K562 (cell line): ENCODE data around the gene POLR3G. TPM values are rescaled to one million over a fixed set of nuclear protein-coding genes. Genes with fewer than 3 reads are reported as not detected.

ENCODE experiments used
- ATAC-seq: fragments of 200-7000 bp; cut with Tn5 transposase; 3 replicates; pipeline ENCODE4 v1.9.1; 2020; ENCODE audit warnings: moderate library complexity
- BruUV-seq: library from RNA; stranded (reverse); fragments of 400-500 nt; replicated peaks from 2 replicates; lab custom pipeline; 2021; lab: Mats Ljungman, UMichigan
- CTCF ChIA-PET: fragments of 300-600 bp; formaldehyde crosslinking; extraction: SDS; loops from one replicate; lab custom pipeline; 2021; ENCODE audit warnings: low intra/inter-chr PET ratio; lab: Yijun Ruan, JAX
- POLR2A ChIA-PET: fragments of 300-600, 350-650 bp; sonication (Branson Sonifier 250); formaldehyde crosslinking; extraction: SDS; loops from one replicate; lab custom pipeline; 2021; ENCODE audit warnings: antibody characterized with exemption, inconsistent platforms; lab: Yijun Ruan, JAX
- DNase-seq, 4 experiments: peaks; one replicate each; pipeline versions ENCODE4 v3.0.0 to v3.0.0-alpha.2; 2011 to 2018; ENCODE audit warnings: low spot score in 3 of 4, mixed read lengths in 3 of 4; ENCODE audit errors: extremely low read depth in 1 of 4
- FAIRE-seq: peaks from 2 replicates; lab custom pipeline; 2011; peaks lifted over from hg19 to GRCh38; lab: Jason Lieb, UNC
- H2AFZ ChIP-seq: 2 replicates; pipeline ENCODE4 v1.6.0; 2011; ENCODE audit warnings: low read depth, low read length, control low read depth, inconsistent platforms
- H3K27ac ChIP-seq: fragments of 200-600 bp; 3 replicates; pipeline ENCODE4 v1.8.0; 2011; ENCODE audit warnings: low read depth, mild to moderate bottlenecking, control low read depth, inconsistent platforms, low read length, moderate library complexity, mixed read lengths; ENCODE audit errors: extremely low read depth
- H3K27me3 ChIP-seq, 2 experiments: fragments of 300-600 bp in 1 of 2; 2 replicates in 1 of 2; 3 replicates in 1 of 2; pipeline versions ENCODE4 v1.6.0 to v1.8.0; 2011; ENCODE audit warnings: inconsistent platforms in 2 of 2, low read length in 2 of 2, mild to moderate bottlenecking in 1 of 2, mixed read lengths in 1 of 2, moderate library complexity in 1 of 2; ENCODE audit not compliant: control insufficient read depth in 2 of 2, insufficient read depth in 2 of 2
- H3K36me3 ChIP-seq: fragments of 300-600 bp; 3 replicates; pipeline ENCODE4 v1.8.0; 2011; ENCODE audit warnings: mild to moderate bottlenecking, low read length, inconsistent platforms; ENCODE audit not compliant: control insufficient read depth, insufficient read depth
- H3K4me1 ChIP-seq, 2 experiments: fragments of 200-600 bp in 1 of 2; replicated peaks in 1 of 2; 2 replicates in 1 of 2; 3 replicates in 1 of 2; pipeline versions ENCODE4 v1.5.1 to v1.8.0; 2011; ENCODE audit warnings: inconsistent platforms in 2 of 2, low read length in 2 of 2, mild to moderate bottlenecking in 1 of 2, mixed read lengths in 1 of 2, moderate library complexity in 1 of 2; ENCODE audit not compliant: control insufficient read depth in 2 of 2, insufficient read depth in 2 of 2
- H3K4me2 ChIP-seq: 2 replicates; pipeline ENCODE4 v1.6.1; 2011; ENCODE audit warnings: low read length, control low read depth, inconsistent platforms, mixed read lengths; ENCODE audit not compliant: insufficient read depth
- H3K4me3 ChIP-seq: fragments of 200-600 bp; sonication (generic), shearing (Covaris generic); 2 replicates; pipeline ENCODE4 v1.5.1; 2016; ENCODE audit warnings: control low read depth, inconsistent platforms
- H3K79me2 ChIP-seq: fragments of 200-600 bp; 3 replicates; pipeline ENCODE4 v1.8.0; 2011; ENCODE audit warnings: low read length, inconsistent platforms; ENCODE audit not compliant: control insufficient read depth, insufficient read depth
- H3K9ac ChIP-seq, 2 experiments: 2 replicates each; pipeline versions ENCODE4 v1.6.0 to v1.6.1; 2011; ENCODE audit warnings: low read depth in 2 of 2, low read length in 2 of 2, control low read depth in 1 of 2, inconsistent platforms in 1 of 2, mild to moderate bottlenecking in 1 of 2, mixed read lengths in 1 of 2; ENCODE audit not compliant: insufficient read depth in 1 of 2
- H3K9me1 ChIP-seq: one replicate; pipeline ENCODE4 v1.6.0; 2011; ENCODE audit warnings: inconsistent platforms, mild to moderate bottlenecking, low read length, moderate library complexity; ENCODE audit not compliant: control insufficient read depth, insufficient read depth
- H3K9me3 ChIP-seq: replicated peaks from 2 replicates; pipeline ENCODE4 v1.5.1; 2011; ENCODE audit warnings: low read depth, low read length, inconsistent platforms; ENCODE audit not compliant: control insufficient read depth, insufficient read depth
- H4K20me1 ChIP-seq: replicated peaks from 2 replicates; pipeline ENCODE4 v1.6.1; 2011; ENCODE audit warnings: low read length, inconsistent platforms, mixed read lengths; ENCODE audit not compliant: control insufficient read depth, insufficient read depth
- EP300 ChIP-seq: IDR thresholded peaks from 2 replicates; pipeline ENCODE4 v1.6.1; 2012; ENCODE audit warnings: low read length, improper control_type of control experiment
- FOS ChIP-seq: IDR thresholded peaks from 3 replicates; pipeline ENCODE4 v1.6.1; 2011; ENCODE audit not compliant: insufficient read length; ENCODE audit errors: extremely low read depth
- HNRNPL ChIP-seq: fragments of 200-400 bp; formaldehyde crosslinking; IDR thresholded peaks from 2 replicates; pipeline ENCODE4 v1.6.1; 2017; ENCODE audit warnings: low read depth, mild to moderate bottlenecking, low read length
- NCOA2 ChIP-seq, 2 experiments: fragments of 450-650 bp; IDR thresholded peaks; 2 replicates each; pipeline ENCODE4 v1.6.1; 2018; ENCODE audit warnings: mild to moderate bottlenecking in 2 of 2, moderate library complexity in 1 of 2; ENCODE audit not compliant: partially characterized antibody in 2 of 2
- POLR2AphosphoS5 ChIP-seq: IDR thresholded peaks from 2 replicates; pipeline ENCODE4 v1.6.1; 2011; ENCODE audit warnings: mild to moderate bottlenecking, low read depth, low read length, moderate library complexity; ENCODE audit not compliant: control insufficient read depth, insufficient read depth
- SMARCA4 ChIP-seq: fragments of 450-650 bp; IDR thresholded peaks from 2 replicates; pipeline ENCODE4 v1.6.1; 2016
- SOX6 ChIP-seq: fragments of 450-650 bp; IDR thresholded peaks from 2 replicates; pipeline ENCODE4 v1.6.1; 2014; ENCODE audit warnings: mild to moderate bottlenecking
- SRF ChIP-seq, 2 experiments: fragments of 250-450, 450-650 bp in 1 of 2; sonication (Bioruptor Pico) in 1 of 2; sonication (generic) in 1 of 2; formaldehyde crosslinking; IDR thresholded peaks; 2 replicates each; pipeline versions ENCODE4 v1.5.0 to v1.5.1; 2020 to 2022; ENCODE audit warnings: mild to moderate bottlenecking in 1 of 2, missing genetic modification reagents in 1 of 2
- STAT5B ChIP-seq: fragments of 250-450 bp; sonication (Bioruptor Pico); IDR thresholded peaks from 2 replicates; pipeline ENCODE4 v1.8.0; 2021; ENCODE audit warnings: mild to moderate bottlenecking, inconsistent platforms
- ZBTB7A ChIP-seq: IDR thresholded peaks from 2 replicates; pipeline ENCODE4 v1.6.1; 2011; ENCODE audit warnings: low read depth, mild to moderate bottlenecking, low read length, moderate library complexity, borderline replicate concordance; ENCODE audit not compliant: control insufficient read depth
- ZNF12 ChIP-seq: sonication (generic); formaldehyde crosslinking; IDR thresholded peaks from 2 replicates; pipeline ENCODE4 v1.4.0; 2020; ENCODE audit warnings: mild to moderate bottlenecking, missing genetic modification reagents
- ZNF347 ChIP-seq: fragments of 450-650 bp; formaldehyde crosslinking; IDR thresholded peaks from 2 replicates; pipeline ENCODE4 v1.4.0; 2020; ENCODE audit warnings: low read depth, mild to moderate bottlenecking, moderate library complexity
- WGBS: fragments of 100-300 bp; shearing (Covaris generic); methylation state at CpG from one replicate; pipeline ENCODE4 v1.1.6; 2016; ENCODE audit warnings: low coverage, mixed read lengths; ENCODE audit not compliant: insufficient coverage; ENCODE audit errors: missing lambda C conversion rate; 5-methylcytosine and 5-hydroxymethylcytosine counted together
- in situ Hi-C: fragments of 300-500 bp; cut with MboI; formaldehyde crosslinking; loops from 4 replicates; pipeline ENCODE4 v1.15.0; 2018; ENCODE audit warnings: inconsistent platforms, mixed read lengths
- intact Hi-C: fragments of 100-400 bp; cut with micrococcal nuclease; formaldehyde crosslinking; loops from 2 replicates; pipeline ENCODE4 v1.14.2; 2022
- polyA plus RNA-seq, 8 experiments: library from polyadenylated mRNA; depleted of rRNA in 4 of 8; stranded (reverse) in 5 of 8; unstranded in 3 of 8; fragments of >200 nt; fragmentation: Nextera tagmentation in 2 of 8; fragmentation: Illumina TruSeq in 1 of 8; extraction: Ambion mirVana in 2 of 8; extraction: Trizol in 1 of 8; gene quantifications; 2 replicates each; pipeline versions ENCODE4 v1.2.1 to v1.2.3, GENCODE V29; 2011 to 2014; ENCODE audit warnings: inconsistent platforms in 1 of 8, missing spikeins in 1 of 8
- total RNA-seq, 7 experiments: library from RNA; depleted of rRNA in 6 of 7; stranded (reverse); fragments of >200 nt in 6 of 7; fragmentation: Illumina TruSeq in 2 of 7; extraction: Trizol in 2 of 7; gene quantifications; 2 replicates each; pipeline versions ENCODE4 v1.2.1 to v1.2.3, GENCODE V29; 2011 to 2021; ENCODE audit warnings: low replicate concordance in 1 of 7
- TF ChIP-seq, protein P1 (sequence below), 2 experiments: fragments of 200-800 bp in 1 of 2; sonication (Bioruptor generic) in 1 of 2; sonication (generic) in 1 of 2; formaldehyde crosslinking in 1 of 2; IDR thresholded peaks in 1 of 2; conservative IDR thresholded peaks in 1 of 2; 2 replicates each; pipeline versions ENCODE4 v1.5.0 to v1.6.1; 2016 to 2020; ENCODE audit warnings: missing compliant biosample characterization in 1 of 2, missing genetic modification characterization in 1 of 2, missing genetic modification reagents in 1 of 2
- TF ChIP-seq, protein P2 (sequence below): IDR thresholded peaks from 3 replicates; pipeline ENCODE4 v1.6.1; 2011; ENCODE audit warnings: borderline replicate concordance, mild to moderate bottlenecking, moderate library complexity; ENCODE audit not compliant: insufficient read length; ENCODE audit errors: extremely low read depth

POLR3G gene
- total and polyA plus RNA-seq, 9 of the 15 experiments (the other 6 are each of a cell fraction or from before 2014, with no cell fraction given), result 39.0 to 111 (median 59.0) TPM

DNA sequence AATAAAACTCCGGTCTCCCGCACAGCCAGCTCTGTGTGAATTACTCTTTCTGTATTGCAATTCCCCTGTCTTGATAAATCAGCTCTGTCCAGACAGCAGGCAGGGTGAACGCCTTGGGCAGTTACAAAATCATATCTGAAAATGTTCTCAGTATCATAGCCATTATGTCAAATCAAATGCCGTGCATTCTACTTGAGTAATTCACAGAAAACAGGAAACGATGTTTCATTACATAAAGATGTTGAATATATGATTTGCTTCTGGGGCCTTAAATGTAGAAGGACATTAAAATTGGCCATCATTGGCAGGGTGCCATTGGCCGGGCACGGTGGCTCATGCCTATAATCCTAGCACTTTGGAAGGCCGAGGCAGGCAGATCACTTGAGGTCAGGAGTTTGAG lies 8.5 kb downstream of the POLR3G start:
- no peaks in the 10 kb centered on the region for H3K27me3 ChIP-seq
- ATAC-seq (no peak), DNase-seq (no peak), FAIRE-seq (no peak)
- peaks cover 77% of the 10 kb centered on the region for H3K36me3 ChIP-seq
- TF ChIP-seq SMARCA4 (no peak), SRF (CRISPR knock-in tag; IDR thresholded peaks at IDR 0.05) (no peak), ZNF12 (CRISPR knock-in tag) (no peak), STAT5B (CRISPR knock-in tag) (no peak), ZNF347 (no peak), POLR2AphosphoS5 (no peak), ZBTB7A (no peak), NCOA2 (IDR thresholded peaks at IDR 0.05; ENCODE audit: partially characterized antibody in 2 of 2) (no peak), EP300 (no peak), SOX6 (no peak), FOS (no peak), HNRNPL (no peak)
- TF ChIP-seq, protein P1, sequence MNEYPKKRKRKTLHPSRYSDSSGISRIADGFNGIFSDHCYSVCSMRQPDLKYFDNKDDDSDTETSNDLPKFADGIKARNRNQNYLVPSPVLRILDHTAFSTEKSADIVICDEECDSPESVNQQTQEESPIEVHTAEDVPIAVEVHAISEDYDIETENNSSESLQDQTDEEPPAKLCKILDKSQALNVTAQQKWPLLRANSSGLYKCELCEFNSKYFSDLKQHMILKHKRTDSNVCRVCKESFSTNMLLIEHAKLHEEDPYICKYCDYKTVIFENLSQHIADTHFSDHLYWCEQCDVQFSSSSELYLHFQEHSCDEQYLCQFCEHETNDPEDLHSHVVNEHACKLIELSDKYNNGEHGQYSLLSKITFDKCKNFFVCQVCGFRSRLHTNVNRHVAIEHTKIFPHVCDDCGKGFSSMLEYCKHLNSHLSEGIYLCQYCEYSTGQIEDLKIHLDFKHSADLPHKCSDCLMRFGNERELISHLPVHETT (CRISPR knock-in tag; conservative IDR thresholded peaks at IDR 0.05 in 1 of 2, IDR thresholded peaks at IDR 0.05 in 1 of 2), result no peak
- TF ChIP-seq, protein P2, sequence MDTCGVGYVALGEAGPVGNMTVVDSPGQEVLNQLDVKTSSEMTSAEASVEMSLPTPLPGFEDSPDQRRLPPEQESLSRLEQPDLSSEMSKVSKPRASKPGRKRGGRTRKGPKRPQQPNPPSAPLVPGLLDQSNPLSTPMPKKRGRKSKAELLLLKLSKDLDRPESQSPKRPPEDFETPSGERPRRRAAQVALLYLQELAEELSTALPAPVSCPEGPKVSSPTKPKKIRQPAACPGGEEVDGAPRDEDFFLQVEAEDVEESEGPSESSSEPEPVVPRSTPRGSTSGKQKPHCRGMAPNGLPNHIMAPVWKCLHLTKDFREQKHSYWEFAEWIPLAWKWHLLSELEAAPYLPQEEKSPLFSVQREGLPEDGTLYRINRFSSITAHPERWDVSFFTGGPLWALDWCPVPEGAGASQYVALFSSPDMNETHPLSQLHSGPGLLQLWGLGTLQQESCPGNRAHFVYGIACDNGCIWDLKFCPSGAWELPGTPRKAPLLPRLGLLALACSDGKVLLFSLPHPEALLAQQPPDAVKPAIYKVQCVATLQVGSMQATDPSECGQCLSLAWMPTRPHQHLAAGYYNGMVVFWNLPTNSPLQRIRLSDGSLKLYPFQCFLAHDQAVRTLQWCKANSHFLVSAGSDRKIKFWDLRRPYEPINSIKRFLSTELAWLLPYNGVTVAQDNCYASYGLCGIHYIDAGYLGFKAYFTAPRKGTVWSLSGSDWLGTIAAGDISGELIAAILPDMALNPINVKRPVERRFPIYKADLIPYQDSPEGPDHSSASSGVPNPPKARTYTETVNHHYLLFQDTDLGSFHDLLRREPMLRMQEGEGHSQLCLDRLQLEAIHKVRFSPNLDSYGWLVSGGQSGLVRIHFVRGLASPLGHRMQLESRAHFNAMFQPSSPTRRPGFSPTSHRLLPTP, result no peak
- no peaks in the 10 kb centered on the region for H3K9me1 ChIP-seq
- no TSS peak for BruUV-seq
- 94% methylated on average over 8 of the region's 8 CpGs for WGBS
- ChIA-PET CTCF (no interaction called here), POLR2A (no interaction called here)
- H3K4me3 ChIP-seq, result no peak overlapping the region
- in situ Hi-C loops, result no loop called here
- no peak overlapping the region for H3K27ac ChIP-seq
- intact Hi-C loops, result no loop called here
- peaks cover 0 to 5% of the 10 kb centered on the region in 2 experiments; a peak in 1 of 5 replicates for H3K4me1 ChIP-seq
- H2AFZ ChIP-seq, result no peak overlapping the region
- peaks cover 26% of the 10 kb centered on the region; the same call in 2 of the 3 replicates for H3K79me2 ChIP-seq
- H3K9ac ChIP-seq, result no peak overlapping the region
- H3K9me3 ChIP-seq, result peaks cover 7% of the 10 kb centered on the region; the same call in 1 of the 2 replicates
- no peak overlapping the region for H3K4me2 ChIP-seq
- H4K20me1 ChIP-seq, result no peaks in the 10 kb centered on the region
